CD4-positive, alpha-beta T cell treated with Interferon alpha-2 for 1 hour (primary cell): ENCODE results near the gene PHRF1.
A peak's percentile ranks its signal among the peaks of the same experiment; 100 is the strongest.

Source experiments
- DNase-seq, 2 donors: peaks; one replicate each; pipeline ENCODE4 v3.0.0-alpha.2; 2020 to 2022

The PHRF1 gene

DNA sequence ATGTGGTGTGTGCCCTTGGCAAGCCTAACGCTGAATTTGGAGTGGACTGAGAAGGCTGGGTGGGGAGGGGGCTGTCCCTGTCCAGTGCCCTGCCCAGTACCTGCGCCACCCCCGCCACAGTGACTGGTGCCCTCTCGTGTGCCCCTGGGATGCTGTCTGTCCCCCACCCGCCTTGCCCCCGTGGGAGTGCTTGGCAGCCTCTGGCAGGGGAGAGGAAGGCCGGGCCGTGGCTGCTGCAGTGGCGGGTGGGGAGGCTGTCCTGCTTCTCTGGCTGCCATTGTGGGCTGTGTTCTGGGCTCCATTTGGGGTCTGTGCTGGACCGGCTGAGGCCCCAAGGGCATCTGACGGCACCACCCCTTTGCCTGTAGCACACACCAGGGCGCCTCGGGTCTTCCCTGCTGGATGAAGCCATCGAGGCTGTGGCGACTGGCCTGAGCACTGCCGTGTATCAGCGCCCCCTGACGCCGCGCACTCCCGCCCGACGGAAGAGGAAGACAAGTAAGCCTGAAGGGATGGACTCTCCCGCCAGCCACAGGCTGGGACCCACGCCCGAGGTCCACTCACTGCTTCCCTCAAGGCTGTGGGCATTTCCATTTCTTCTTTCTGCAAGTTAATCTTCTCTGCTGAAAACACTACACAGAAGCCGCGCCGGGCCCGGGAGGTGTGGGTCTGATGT lies 21.9 kb downstream of the PHRF1 start:
- no peak for DNase-seq

GRCh38 chr11:601573-602245 lies 25.4 kb downstream of the PHRF1 start:
- DNase-seq, result no peak

DNA sequence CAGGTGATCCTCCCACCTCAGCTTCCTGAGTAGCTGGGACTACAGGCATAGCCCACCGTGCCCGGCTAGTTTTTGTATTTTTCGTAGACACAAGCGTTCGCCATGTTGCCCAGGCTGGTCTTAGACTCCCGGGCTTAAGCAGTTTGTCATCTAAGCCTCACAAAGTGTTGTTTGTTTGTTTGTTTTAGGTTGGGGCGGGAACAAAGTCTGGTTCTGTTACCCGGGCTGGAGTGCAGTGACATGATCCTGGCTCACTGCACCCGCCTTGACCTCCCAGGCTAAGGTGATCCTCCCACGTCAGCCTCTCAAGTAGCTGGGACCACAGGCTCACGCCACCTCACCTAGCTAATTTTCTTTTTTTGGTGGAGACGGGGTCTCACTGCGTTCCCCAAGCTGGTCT lies 26.9 kb downstream of the PHRF1 start:
- no peak for DNase-seq

- DNase-seq, result no peak
Measured at GRCh38 chr11:605286-606129, 29.2 kb downstream of the PHRF1 start.

GRCh38 chr11:606245-606644 lies 30.0 kb downstream of the PHRF1 start:
- DNase-seq, result no peak

DNA sequence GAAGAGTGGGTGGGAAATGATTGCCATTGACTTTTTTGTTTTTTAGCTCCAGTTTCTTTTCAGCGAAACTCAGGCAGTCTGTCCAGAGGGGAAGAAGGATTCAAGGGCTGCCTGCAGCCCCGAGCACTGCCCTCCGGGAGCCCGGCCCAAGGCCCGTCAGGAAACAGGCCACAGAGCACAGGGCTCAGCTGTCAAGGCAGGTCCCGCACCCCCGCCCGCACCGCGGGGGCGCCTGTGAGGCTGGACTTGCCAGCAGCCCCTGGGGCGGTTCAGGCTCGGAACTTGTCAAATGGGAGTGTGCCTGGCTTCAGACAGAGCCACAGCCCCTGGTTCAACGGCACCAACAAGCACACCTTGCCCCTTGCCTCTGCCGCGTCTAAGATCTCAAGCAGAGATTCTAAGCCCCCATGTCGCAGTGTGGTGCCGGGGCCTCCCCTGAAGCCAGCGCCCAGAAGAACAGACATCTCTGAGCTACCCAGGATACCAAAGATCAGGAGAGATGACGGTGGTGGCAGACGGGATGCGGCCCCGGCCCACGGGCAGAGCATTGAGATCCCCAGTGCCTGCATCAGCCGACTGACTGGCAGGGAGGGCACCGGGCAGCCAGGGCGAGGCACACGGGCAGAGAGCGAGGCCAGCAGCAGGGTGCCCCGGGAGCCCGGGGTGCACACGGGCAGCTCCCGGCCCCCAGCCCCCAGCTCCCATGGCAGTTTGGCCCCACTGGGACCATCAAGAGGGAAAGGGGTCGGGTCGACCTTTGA lies 30.9 kb downstream of the PHRF1 start:
- no peak for DNase-seq

DNA sequence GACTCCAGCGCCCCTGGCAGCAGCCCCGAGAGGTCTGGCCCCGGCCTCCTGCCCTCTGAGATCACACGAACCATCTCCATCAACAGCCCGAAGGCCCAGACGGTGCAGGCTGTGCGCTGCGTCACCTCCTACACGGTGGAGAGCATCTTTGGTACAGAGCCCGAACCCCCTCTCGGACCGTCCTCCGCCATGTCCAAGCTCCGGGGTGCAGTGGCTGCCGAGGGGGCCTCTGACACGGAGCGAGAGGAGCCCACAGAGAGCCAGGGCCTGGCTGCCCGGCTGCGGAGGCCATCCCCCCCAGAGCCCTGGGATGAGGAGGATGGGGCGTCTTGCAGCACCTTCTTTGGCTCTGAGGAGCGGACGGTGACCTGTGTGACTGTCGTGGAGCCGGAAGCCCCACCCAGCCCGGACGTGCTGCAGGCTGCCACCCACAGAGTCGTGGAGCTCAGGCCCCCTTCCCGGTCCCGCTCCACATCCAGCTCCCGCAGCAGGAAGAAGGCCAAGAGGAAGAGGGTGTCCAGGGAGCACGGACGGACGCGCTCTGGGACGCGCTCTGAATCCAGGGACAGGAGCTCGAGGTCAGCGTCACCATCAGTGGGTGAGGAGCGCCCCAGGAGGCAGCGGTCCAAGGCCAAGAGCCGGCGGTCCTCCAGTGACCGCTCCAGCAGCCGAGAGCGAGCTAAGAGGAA lies 31.8 kb downstream of the PHRF1 start:
- DNase-seq, result no peak

DNA sequence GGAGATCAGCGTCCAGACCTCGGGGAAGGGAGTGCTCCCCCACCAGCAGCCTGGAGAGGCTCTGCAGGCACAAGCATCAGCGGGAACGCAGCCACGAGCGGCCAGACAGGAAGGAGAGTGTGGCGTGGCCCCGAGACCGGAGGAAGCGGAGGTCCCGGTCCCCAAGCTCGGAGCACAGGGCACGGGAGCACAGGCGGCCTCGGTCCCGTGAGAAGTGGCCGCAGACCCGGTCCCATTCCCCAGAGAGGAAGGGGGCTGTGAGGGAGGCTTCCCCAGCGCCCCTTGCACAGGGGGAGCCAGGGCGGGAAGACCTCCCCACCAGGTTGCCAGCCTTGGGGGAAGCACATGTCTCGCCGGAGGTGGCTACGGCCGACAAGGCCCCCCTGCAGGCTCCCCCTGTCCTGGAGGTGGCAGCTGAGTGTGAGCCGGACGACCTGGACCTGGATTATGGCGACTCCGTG lies 32.6 kb downstream of the PHRF1 start:
- DNase-seq, result no peak

GRCh38 chr11:609341-609811 lies 33.1 kb downstream of the PHRF1 start:
- DNase-seq, result no peak

DNA sequence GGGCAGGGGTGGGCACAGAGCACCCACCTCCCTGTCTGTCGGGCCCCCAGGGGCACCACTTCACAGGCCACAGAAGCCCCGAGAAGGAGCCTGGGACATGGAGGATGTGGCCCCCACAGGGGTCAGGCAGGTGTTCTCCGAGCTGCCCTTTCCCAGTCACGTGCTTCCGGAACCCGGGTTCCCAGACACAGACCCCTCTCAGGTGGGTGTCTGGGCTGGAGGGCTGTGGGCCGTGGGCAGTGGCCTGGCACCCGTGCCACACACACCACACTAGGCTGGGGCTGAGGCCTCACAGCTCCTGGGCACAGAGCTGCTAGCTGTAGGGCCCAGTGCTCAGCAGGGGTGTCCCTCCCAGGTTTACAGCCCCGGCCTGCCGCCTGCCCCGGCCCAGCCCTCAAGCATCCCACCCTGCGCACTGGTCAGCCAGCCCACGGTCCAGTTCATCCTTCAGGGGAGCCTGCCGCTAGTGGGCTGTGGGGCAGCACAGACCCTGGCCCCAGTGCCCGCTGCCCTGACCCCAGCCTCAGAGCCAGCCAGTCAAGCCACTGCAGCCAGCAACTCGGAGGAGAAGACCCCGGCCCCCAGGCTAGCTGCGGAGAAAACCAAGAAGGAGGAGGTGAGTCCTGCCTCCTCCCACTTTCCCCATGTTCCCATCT lies 34.0 kb downstream of the PHRF1 start:
- peak in 1 of 2 donors; percentile 22 for DNase-seq

GRCh38 chr11:611001-611996 lies 35.0 kb downstream of the PHRF1 start:
- peak; percentile 43 to 46 for DNase-seq

DNA sequence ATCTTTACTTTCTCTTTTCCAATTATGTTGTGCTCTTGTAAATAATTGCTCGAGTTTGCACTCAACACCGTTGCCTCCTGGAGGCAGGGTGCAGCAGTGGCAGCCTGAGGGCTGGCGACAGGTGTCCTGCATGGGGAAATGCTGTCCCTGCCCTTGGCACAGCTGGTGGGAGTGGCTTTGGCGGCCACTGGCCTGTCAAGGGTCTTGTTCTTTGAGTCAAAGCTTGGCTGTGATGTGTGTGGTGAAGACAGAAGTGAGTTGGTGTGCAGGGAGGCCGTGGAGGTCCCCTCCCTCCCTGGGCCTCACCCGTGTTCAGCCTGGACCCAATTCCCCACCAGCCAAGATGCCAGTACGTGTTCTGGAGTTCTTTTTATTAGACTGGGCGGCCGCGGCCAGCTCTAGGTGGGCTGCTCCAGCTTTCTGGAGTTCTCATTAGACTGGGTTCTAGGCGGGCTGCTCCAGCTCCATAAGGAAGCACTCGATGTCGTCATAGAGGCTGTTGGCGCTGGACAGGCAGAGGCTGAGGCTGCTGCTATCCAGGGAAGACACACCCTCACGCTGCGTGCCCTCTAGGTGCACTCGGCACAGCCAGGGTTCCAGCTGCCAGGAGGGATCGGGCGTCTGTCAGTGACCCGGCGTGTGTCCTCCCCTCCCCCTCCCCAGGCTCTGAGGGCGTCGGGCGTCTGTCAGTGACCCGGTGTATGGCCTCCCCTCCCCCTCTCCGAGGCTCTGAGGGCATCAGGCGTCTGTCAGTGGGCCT lies 36.1 kb downstream of the PHRF1 start:
- DNase-seq, result peak; percentile 55 to 56

- no peak for DNase-seq
Measured at GRCh38 chr11:612961-613300, 36.7 kb downstream of the PHRF1 start.

DNA sequence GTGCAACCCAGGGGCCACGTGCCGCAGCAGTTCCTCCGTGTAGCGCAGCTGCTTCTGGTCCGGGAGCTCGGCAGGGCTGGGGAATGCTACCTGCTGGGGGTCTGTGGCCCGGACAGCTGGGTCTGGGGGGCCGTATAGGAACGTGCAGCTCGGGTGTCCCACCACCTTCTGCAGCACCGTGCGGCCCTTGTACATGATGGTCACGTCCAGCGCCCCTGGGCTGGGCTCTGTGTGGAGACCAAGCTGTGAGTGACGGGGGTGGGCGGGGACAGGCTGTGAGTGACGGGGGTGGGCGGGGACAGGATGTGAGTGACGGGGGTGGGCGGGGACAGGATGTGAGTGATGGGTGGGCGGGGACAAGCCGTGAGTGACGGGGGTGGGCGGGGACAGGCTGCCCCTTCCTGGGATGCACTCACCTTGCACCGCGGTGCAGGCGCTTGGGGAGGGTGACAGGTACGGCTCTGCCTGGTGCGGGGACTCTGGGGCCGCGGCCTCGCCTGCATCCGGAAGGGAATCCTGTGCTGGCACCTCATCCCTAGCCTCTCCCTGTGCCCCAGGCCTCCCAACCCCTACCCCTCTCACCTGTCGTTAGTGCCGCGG lies 37.2 kb downstream of the PHRF1 start:
- peak; percentile 86 to 90 for DNase-seq

- DNase-seq, result peak; percentile 32 to 48
Measured at GRCh38 chr11:614021-614622, 37.9 kb downstream of the PHRF1 start.

DNA sequence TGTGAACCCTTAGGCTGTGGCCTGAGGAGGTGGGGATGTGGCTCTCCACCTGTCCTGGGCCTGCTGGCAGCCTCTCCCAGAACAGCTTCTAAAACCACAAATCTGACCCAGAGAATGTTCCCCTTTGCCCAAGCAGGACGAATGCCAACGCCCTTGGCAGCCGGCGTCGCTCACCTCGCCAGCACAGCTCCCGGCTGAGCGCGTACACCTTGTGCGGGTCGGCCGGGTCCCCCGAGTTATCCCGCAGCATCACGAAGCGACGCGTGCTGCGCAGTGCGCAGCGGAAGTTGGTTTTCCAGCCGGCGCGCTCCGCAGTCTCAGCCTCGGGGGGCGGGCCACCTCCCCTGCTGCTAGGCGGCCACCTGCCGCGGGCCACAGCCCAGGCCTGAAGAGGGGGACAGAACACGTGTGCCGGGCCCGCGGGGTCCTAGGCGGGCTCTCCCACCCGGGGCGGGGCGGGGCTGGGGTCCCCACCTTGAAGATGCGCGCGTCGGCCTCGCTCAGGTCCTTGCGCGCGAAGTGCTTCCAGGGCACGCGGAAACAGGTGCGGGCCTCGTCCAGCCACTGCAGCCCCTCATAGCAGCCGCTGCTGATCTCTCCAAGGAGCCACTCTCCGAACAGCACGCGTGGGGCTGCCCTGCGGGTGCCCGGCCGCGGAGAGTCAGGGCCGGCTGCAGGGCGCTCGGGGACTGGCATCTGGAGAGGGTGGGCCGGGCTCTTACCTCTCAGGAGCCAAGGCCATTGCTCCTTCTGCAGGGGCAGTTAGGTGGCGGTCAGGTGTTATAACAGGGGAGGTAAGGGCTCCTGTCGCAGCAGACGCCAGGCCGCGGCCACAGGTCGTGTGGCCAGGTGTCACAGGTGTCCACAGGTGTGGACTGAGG lies 38.6 kb downstream of the PHRF1 start:
- peak in 1 of 2 donors; percentile 41 for DNase-seq

- peak; percentile 95 to 96 for DNase-seq
Measured at GRCh38 chr11:615504-616319, 39.4 kb downstream of the PHRF1 start, which contains the start of gene IRF7. IRF7 (minus strand) TSS chr11:615950; CDS start chr11:615364, 586 bp downstream.
